ENCODE measurements around the gene VDR.

Gene VDR

GRCh38 chr12:47799357-47799955 is 105.3 kb downstream of the VDR start:
- DNase-seq (ENCODE audit: low read depth in 1 of 2, low spot score in 1 of 2) = no peak

GRCh38 chr12:47798382-47798948 is 106.3 kb downstream of the VDR start:
- no peak for DNase-seq (ENCODE audit: low read depth in 1 of 2, low spot score in 1 of 2)

- DNase-seq (ENCODE audit: low read depth in 1 of 2, low spot score in 1 of 2) = no peak
Observed at GRCh38 chr12:47797441-47797840, 107.4 kb downstream of the VDR start.

GRCh38 chr12:47795814-47796411 is 108.9 kb downstream of the VDR start:
- no peak for DNase-seq (ENCODE audit: low read depth in 1 of 2, low spot score in 1 of 2)

- DNase-seq (ENCODE audit: low read depth in 1 of 2, low spot score in 1 of 2) = no peak
Observed at GRCh38 chr12:47795121-47795813, 109.5 kb downstream of the VDR start.

GRCh38 chr12:47794679-47795078 is 110.1 kb downstream of the VDR start:
- no peak for DNase-seq (ENCODE audit: low read depth in 1 of 2, low spot score in 1 of 2)

- no peak for DNase-seq (ENCODE audit: low read depth in 1 of 2, low spot score in 1 of 2)
Observed at GRCh38 chr12:47793015-47793681, 111.6 kb downstream of the VDR start.

GRCh38 chr12:47791874-47792273 is 112.9 kb downstream of the VDR start:
- DNase-seq (ENCODE audit: low read depth in 1 of 2, low spot score in 1 of 2) = no peak

All from activated T-helper 1 cell treated with anti-CD3 and anti-CD28 coated beads, Interleukin-2, amount 50 U/mL, for 16 hours (primary cell).